T-helper 2 cell treated with Interferon-gamma antibody and Interleukin-4, amounts not matched to agents 5 μg/mL and 100 μg/mL, for 36 hours (primary cell): ENCODE data around the gene DOCK9.
A peak's percentile ranks its signal among the peaks of the same experiment; 100 is the strongest.

Experiments used
- DNase-seq: peaks from one replicate; pipeline ENCODE4 v3.0.0; 2021; ENCODE audit warnings: low spot score
- H3K27ac Mint-ChIP-seq: one replicate; pipeline ENCODE4 v1.8.0; 2021; ENCODE audit warnings: mild to moderate bottlenecking, mixed read lengths
- H3K27me3 Mint-ChIP-seq: one replicate; pipeline ENCODE4 v1.8.0; 2021; ENCODE audit warnings: low read depth, mixed read lengths
- H3K36me3 Mint-ChIP-seq: one replicate; pipeline ENCODE4 v1.8.0; 2021; ENCODE audit warnings: low read depth, mixed read lengths
- H3K4me1 Mint-ChIP-seq: one replicate; pipeline ENCODE4 v1.8.0; 2021; ENCODE audit warnings: low read depth, mixed read lengths
- H3K4me3 Mint-ChIP-seq: one replicate; pipeline ENCODE4 v1.8.0; 2022; ENCODE audit warnings: mild to moderate bottlenecking, moderate library complexity, mixed read lengths
- H3K9me3 Mint-ChIP-seq: one replicate; pipeline ENCODE4 v1.8.0; 2021; ENCODE audit warnings: mixed read lengths

DOCK9 gene

DNA sequence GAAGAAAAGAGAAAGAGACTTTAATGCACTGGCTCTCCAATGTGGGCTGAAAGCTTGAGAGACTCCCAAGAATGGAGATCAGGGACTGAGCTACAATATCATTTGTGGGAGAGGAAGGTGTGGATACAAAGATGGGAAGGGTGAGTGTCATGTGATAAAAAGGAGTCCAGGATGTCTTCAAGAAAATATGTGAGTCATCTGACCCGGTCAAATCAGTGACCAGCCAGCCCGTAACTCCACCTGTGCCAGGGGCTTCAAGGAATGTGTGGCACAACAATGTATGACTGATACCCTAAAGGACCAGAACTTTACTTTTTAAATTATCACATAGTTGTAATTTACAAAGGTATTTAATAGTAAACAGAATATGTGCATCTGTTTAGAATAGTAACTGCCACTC lies 97.2 kb downstream of the DOCK9 start:
- peaks cover 67% of the 10 kb centered on the region for H3K36me3 Mint-ChIP-seq

GRCh38 chr13:98879957-98880356 lies 97.9 kb downstream of the DOCK9 start:
- Mint-ChIP-seq H3K4me1 (peaks cover 18% of the 10 kb centered on the region), H3K27me3 (no peaks in the 10 kb centered on the region), H3K4me3 (no peak overlapping the region), H3K9me3 (peaks cover 2% of the 10 kb centered on the region), H3K36me3 (peaks cover 72% of the 10 kb centered on the region), H3K27ac (no peak overlapping the region)
- no peak for DNase-seq

More for the DNA sequence above, 97.2 kb downstream of the DOCK9 start:
- Mint-ChIP-seq H3K4me1 (peaks cover 10% of the 10 kb centered on the region), H3K4me3 (no peak overlapping the region), H3K27me3 (no peaks in the 10 kb centered on the region), H3K9me3 (no peaks in the 10 kb centered on the region), H3K27ac (no peak overlapping the region)
- no peak for DNase-seq

DNA sequence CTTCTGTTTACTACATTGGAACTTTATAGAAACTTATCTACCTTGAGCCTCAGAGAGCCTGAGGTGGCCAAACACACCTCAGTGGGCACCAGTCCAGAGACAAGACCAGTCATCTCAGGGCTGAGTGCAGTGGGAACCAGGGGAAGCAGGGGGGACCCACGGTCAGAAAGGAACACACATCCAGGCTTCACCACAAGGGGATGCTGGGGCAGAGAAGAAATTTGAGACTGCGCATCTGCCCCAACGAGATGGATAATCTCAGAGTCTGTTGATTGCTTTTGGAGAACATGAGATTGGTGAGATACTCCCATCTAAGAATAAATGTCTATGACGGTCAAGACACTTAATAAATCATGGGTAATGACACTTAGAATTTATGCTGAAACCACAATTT lies 98.7 kb downstream of the DOCK9 start:
- DNase-seq: no peak
- Mint-ChIP-seq H3K4me1 (peaks cover 26% of the 10 kb centered on the region), H3K27me3 (no peaks in the 10 kb centered on the region), H3K36me3 (peaks cover 74% of the 10 kb centered on the region), H3K27ac (no peak overlapping the region), H3K4me3 (no peak overlapping the region), H3K9me3 (peaks cover 6% of the 10 kb centered on the region)

DNA sequence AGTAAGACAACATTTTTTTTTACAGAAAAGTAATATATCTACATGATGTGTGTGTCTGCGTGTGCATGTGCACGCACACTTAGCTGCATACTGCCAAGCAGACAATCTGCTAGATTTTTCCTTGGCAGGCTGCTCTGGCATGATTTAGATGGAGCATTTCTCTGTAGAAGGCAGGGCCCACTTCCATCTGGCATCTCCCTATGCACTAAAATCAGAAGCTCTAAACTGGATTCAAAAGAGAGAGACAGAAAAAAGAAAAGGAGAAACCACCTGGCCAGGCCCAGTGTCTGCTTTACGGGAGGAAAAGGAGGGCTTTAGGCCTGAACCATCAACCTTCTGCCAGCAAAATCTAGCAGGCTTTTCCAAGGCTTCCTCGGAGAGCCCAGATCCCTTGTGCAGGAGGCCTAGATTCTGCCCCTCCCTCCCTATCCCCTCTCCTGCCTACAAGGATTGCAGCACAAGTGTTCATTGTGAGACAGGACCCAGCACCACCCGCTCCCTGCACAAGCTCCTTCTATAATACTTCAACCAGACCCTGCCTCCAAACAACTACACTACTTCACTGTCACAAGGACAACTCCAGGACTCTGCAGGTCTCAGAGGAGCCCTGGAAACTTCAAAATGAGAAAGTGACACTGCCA lies 99.3 kb downstream of the DOCK9 start:
- no peak for DNase-seq
- Mint-ChIP-seq H3K27ac (peak overlapping the region; percentile 41), H3K36me3 (peaks cover 75% of the 10 kb centered on the region), H3K4me3 (no peak overlapping the region), H3K27me3 (no peaks in the 10 kb centered on the region), H3K4me1 (peaks cover 30% of the 10 kb centered on the region), H3K9me3 (peaks cover 10% of the 10 kb centered on the region)

- H3K27ac Mint-ChIP-seq: no peak overlapping the region
- peaks cover 17% of the 10 kb centered on the region for H3K9me3 Mint-ChIP-seq
- peaks cover 80% of the 10 kb centered on the region for H3K36me3 Mint-ChIP-seq
- no peak overlapping the region for H3K4me3 Mint-ChIP-seq
- no peak for DNase-seq
- H3K27me3 Mint-ChIP-seq: no peaks in the 10 kb centered on the region
- H3K4me1 Mint-ChIP-seq: peaks cover 34% of the 10 kb centered on the region
Measured at GRCh38 chr13:98877936-98878335, 99.9 kb downstream of the DOCK9 start.

GRCh38 chr13:98877466-98877865 lies 100.4 kb downstream of the DOCK9 start:
- Mint-ChIP-seq H3K4me1 (peaks cover 36% of the 10 kb centered on the region), H3K36me3 (peaks cover 80% of the 10 kb centered on the region), H3K27ac (peak overlapping the region; percentile 2), H3K9me3 (peaks cover 18% of the 10 kb centered on the region), H3K4me3 (no peak overlapping the region), H3K27me3 (no peaks in the 10 kb centered on the region)
- no peak for DNase-seq

DNA sequence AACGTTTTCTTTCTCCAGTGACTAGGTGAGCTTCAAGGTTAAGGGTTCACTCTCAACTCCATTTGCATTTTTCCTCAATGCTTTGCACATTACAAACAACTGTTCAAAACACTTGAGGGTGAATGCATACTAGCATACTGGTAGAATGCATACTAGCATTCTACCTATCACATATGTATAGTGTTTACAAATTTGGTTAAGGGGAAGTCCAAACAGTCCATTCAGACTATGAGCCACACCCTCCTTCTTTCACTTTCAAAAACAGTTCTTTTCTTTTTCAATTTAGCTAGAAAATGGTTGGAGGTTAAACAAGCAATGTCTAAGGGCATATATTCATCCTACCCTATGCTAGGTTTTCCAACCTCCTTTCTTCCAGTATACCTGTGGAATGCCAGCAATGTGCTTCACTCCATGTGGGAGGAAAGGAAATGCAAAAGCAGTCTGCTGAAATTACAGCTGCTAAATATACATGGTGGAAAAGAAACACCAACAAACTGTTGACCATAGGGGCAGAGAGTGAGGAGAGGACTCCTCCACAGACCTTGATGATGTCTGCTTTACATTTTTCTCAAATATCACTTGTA lies 102.6 kb downstream of the DOCK9 start:
- Mint-ChIP-seq H3K9me3 (peaks cover 18% of the 10 kb centered on the region), H3K36me3 (peaks cover 76% of the 10 kb centered on the region), H3K27me3 (no peaks in the 10 kb centered on the region), H3K4me3 (peak overlapping the region; percentile 71), H3K4me1 (peaks cover 40% of the 10 kb centered on the region), H3K27ac (peak overlapping the region; percentile 97)
- DNase-seq: no peak

GRCh38 chr13:98874029-98874397 lies 103.9 kb downstream of the DOCK9 start:
- Mint-ChIP-seq H3K4me3 (no peak overlapping the region), H3K4me1 (peaks cover 47% of the 10 kb centered on the region), H3K9me3 (peaks cover 18% of the 10 kb centered on the region), H3K36me3 (peaks cover 69% of the 10 kb centered on the region), H3K27me3 (no peaks in the 10 kb centered on the region), H3K27ac (peak overlapping the region; percentile 97)
- DNase-seq: peak; percentile 39

- Mint-ChIP-seq H3K27me3 (no peaks in the 10 kb centered on the region), H3K9me3 (peaks cover 18% of the 10 kb centered on the region), H3K27ac (peak overlapping the region; percentile 97), H3K4me3 (no peak overlapping the region), H3K4me1 (peaks cover 47% of the 10 kb centered on the region), H3K36me3 (peaks cover 67% of the 10 kb centered on the region)
- DNase-seq: no peak
Measured at GRCh38 chr13:98873377-98874028, 104.4 kb downstream of the DOCK9 start.

- no peak overlapping the region for H3K27ac Mint-ChIP-seq
- peaks cover 69% of the 10 kb centered on the region for H3K36me3 Mint-ChIP-seq
- H3K4me1 Mint-ChIP-seq: peaks cover 43% of the 10 kb centered on the region
Measured at GRCh38 chr13:98871727-98872126, 106.1 kb downstream of the DOCK9 start.

DNA sequence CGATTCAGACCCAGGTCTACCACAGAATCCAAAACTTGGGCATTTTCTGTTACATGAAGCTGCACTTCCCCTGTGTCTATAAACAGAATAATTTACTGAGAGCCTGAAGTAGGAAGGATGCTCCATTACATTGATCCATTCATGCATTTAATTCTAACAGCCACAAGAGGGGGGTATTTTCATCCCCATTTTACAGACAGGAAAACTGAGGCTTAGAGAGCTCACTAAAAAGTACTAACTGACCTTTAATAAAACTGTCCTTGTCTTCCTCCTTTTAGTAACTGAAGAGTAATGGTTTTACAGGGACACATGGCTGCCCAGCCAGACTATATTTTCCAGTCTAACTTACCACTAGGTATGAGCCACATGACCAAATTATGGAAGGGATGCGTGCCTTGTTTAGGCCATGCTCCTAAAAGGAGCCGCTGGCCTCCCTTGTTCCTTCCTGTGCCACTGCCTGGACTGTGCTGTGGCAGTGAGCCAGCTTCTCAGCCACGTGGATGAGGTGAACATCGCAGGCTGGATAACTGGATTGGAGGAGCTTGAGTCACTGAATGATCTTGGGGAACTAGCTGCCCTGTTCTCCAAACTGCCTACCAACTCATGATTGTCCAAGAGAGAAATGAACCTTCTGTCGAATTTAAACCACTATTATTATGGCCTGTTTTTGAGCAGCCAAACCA lies 108.3 kb downstream of the DOCK9 start:
- H3K27ac Mint-ChIP-seq: no peak overlapping the region
- no peaks in the 10 kb centered on the region for H3K27me3 Mint-ChIP-seq
- DNase-seq: no peak
- peaks cover 12% of the 10 kb centered on the region for H3K9me3 Mint-ChIP-seq
- peaks cover 25% of the 10 kb centered on the region for H3K4me1 Mint-ChIP-seq
- peaks cover 67% of the 10 kb centered on the region for H3K36me3 Mint-ChIP-seq
- H3K4me3 Mint-ChIP-seq: no peak overlapping the region

More at GRCh38 chr13:98871727-98872126, 106.1 kb downstream of the DOCK9 start:
- H3K4me3 Mint-ChIP-seq: no peak overlapping the region
- DNase-seq: no peak
- H3K27me3 Mint-ChIP-seq: no peaks in the 10 kb centered on the region
- H3K9me3 Mint-ChIP-seq: peaks cover 18% of the 10 kb centered on the region

DNA sequence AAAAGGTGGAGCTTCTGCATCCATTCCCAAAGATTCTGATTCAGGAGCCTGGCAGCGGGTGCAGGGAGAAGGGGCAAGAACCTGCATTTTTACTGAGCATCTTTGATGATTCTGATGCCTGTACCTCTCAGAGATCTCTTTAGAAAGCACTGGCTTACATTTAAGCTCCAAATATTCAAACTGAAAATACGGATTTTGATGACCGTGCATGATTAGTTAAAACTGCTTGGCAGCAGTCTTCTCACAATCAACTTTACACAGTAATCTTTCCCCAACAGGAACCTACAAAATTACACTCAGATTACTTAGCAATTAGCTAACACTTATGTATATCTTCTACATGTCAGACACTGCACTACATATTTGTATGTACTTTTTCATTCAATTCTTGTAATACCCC lies 108.9 kb downstream of the DOCK9 start:
- H3K27ac Mint-ChIP-seq: no peak overlapping the region
- no peaks in the 10 kb centered on the region for H3K27me3 Mint-ChIP-seq
- H3K4me3 Mint-ChIP-seq: no peak overlapping the region
- peaks cover 11% of the 10 kb centered on the region for H3K9me3 Mint-ChIP-seq
- DNase-seq: no peak
- peaks cover 19% of the 10 kb centered on the region for H3K4me1 Mint-ChIP-seq
- peaks cover 67% of the 10 kb centered on the region for H3K36me3 Mint-ChIP-seq

DNA sequence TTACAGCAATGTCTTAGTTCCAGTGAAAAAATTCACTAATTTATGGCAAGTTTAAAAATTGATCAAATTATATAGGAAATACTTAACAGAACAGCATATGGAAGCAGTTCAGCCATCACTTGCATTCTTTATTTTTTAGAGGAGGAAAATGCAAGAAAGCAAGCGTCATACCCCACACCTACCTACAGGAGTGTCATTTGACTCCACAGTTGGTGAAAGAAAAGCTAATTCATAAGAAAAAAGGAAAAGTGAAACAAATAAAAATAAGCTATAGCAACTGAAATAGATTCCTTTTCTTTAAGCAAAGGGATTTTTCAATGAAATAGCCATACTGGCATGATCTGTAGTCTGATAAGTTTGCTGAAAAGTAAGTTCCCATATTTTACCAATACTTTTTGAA lies 111.0 kb downstream of the DOCK9 start:
- no peak overlapping the region for H3K27ac Mint-ChIP-seq
- H3K9me3 Mint-ChIP-seq: no peaks in the 10 kb centered on the region
- peaks cover 11% of the 10 kb centered on the region for H3K4me1 Mint-ChIP-seq
- no peaks in the 10 kb centered on the region for H3K27me3 Mint-ChIP-seq
- DNase-seq: no peak
- peaks cover 60% of the 10 kb centered on the region for H3K36me3 Mint-ChIP-seq
- H3K4me3 Mint-ChIP-seq: no peak overlapping the region

DNA sequence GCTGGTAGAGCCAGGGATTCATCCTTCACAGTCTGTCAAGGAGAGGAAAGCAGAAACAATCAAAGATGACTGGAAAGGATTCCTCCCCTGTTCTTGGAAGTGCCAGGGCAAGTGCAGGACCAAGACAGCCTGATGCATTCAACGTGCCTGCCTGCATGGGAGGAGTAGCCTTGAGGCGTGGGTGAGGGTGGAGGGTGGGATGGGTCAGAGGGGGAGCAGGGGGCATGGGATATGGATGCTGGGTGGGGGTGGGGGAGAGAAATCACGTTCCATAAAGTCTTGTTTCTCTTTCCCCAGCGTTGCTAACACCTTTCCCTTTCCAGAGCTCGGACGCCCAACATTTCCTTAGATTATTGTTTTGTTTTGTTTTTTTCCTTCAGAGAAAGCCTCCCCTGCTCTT lies 117.4 kb downstream of the DOCK9 start:
- Mint-ChIP-seq H3K4me3 (no peak overlapping the region), H3K9me3 (no peaks in the 10 kb centered on the region), H3K36me3 (peaks cover 72% of the 10 kb centered on the region), H3K27ac (no peak overlapping the region), H3K4me1 (no peaks in the 10 kb centered on the region), H3K27me3 (no peaks in the 10 kb centered on the region)
- no peak for DNase-seq
